Inflammatory macrophage treated with lipopolysaccharide for 1 hour (primary cell): Measurements from ENCODE around the gene UBAP2.

Experiments
- DNase-seq, 2 donors: peaks; one replicate each; pipeline ENCODE4 v3.0.0-alpha.2; 2020 to 2022

UBAP2 gene, protein sequence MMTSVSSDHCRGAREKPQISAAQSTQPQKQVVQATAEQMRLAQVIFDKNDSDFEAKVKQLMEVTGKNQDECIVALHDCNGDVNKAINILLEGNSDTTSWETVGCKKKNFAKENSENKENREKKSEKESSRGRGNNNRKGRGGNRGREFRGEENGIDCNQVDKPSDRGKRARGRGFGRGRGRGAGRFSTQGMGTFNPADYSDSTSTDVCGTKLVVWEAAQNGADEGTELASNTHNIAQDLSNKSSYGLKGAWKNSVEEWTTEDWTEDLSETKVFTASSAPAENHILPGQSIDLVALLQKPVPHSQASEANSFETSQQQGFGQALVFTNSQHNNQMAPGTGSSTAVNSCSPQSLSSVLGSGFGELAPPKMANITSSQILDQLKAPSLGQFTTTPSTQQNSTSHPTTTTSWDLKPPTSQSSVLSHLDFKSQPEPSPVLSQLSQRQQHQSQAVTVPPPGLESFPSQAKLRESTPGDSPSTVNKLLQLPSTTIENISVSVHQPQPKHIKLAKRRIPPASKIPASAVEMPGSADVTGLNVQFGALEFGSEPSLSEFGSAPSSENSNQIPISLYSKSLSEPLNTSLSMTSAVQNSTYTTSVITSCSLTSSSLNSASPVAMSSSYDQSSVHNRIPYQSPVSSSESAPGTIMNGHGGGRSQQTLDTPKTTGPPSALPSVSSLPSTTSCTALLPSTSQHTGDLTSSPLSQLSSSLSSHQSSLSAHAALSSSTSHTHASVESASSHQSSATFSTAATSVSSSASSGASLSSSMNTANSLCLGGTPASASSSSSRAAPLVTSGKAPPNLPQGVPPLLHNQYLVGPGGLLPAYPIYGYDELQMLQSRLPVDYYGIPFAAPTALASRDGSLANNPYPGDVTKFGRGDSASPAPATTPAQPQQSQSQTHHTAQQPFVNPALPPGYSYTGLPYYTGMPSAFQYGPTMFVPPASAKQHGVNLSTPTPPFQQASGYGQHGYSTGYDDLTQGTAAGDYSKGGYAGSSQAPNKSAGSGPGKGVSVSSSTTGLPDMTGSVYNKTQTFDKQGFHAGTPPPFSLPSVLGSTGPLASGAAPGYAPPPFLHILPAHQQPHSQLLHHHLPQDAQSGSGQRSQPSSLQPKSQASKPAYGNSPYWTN

GRCh38 chr9:34048727-34049629 is at the start of gene UBAP2:
TSS of gene UBAP2 (minus strand) at chr9:34048887. CDS start at chr9:34017148, 31,739 bp downstream.
- DNase-seq = peak; percentile 93 to 94

DNA sequence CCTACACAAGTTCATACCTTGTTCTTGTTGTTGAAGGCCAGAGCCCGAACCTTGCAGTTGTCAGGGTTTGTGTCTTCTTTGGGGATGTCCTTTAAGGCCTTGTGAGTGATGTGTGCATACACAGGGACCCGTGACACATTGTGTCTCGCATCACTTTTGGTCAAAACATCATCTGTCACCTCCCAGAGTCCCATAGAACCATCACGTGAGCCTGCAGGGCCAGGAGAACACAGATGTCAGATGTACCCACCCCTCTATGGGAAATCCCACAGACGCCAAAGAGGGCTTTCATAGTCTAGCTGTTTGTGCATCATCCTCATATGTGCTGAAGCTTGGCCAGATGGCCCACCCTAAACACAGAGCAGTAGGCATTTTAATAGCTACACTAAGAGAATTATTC is 49.6 kb upstream of the UBAP2 start:
- DNase-seq = no peak

- DNase-seq = no peak
Measured at GRCh38 chr9:34097865-34098264, 49.2 kb upstream of the UBAP2 start.

GRCh38 chr9:34096751-34097150 is 48.1 kb upstream of the UBAP2 start:
- DNase-seq = no peak

DNA sequence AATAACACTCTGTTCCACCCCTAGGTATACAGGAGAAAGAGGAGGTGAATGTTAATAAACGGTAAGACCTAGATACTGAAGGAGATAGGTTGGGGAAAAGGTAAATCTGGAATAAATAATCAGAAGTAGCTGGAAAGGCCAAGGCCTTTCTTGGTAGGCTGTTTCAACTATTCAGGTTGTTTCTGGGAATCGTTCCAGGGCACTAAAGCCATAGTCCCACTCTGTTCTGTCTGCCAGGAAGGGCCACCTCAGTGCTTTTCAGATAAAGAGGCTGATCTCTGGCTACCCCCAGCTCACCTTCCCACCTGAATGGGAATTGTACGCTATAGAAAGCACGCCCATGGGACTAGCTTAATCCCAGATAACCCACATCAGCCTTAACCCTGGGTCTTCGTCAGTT is 44.9 kb upstream of the UBAP2 start:
- DNase-seq = no peak

- DNase-seq = no peak
Measured at GRCh38 chr9:34089311-34089710, 40.6 kb upstream of the UBAP2 start.

DNA sequence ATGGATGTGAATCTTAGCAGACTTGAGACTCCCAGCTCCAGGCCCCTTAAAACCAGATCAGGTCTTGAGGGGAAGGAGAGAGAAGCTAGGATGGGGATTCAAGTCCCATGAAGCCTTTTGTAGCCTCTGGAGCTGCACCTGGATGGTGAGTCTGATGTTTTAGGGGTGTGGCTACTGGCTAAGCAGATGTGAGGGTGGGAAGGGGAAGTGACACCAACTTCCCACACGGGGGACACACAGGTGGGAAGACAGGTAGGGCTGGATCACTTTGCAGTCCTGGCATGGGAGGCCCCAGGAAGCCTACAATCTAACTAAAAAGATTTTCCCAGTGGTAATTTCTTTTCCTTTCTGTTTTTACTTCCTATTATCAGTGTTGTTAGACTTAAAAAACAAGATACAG is 38.7 kb upstream of the UBAP2 start:
- no peak for DNase-seq

- peak; percentile 51 to 83 for DNase-seq
Measured at GRCh38 chr9:34086864-34087263, 38.2 kb upstream of the UBAP2 start.

DNA sequence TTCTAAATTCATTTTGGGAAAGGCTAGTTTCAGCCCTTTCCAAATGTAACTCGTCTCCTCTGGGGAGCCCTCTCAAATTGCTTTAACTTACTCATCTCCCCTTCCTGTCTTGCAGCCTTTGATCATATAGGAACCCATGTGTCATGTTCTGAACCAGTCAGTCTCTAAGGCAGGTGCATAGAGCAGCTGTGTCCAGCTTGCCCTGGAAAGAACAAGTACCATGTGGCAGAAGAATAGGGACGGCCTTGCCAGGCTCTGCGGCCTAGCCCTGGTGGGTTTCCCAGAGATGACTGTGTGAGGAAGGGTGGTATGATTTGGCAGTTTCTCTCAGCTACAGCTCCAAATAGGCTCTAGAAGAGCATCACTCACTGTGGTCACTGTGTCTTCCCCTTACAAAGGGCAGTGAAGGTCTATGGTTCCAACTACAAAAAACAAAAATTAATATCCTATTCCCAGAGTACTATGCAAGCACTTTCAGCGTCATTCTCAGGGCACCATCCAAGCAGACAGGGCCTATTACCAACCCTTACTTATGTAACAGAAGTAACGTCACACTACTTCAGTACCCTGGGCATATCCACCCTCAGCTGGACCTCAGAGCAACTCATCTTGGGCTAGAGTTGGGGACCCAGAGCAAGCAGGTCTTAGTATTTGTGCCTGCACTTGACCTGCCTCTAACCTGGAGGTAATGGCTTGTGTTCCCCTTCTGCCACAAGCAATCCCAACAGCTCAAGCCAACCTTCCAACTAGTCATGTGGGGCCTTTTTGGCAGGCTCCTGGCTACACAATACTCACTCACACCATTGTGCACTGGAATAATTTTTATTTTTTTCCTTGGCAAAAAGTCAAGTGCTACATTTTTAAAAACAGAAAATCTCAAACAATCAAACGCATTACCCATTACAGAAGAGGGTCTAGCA is 37.2 kb upstream of the UBAP2 start:
- DNase-seq = no peak

DNA sequence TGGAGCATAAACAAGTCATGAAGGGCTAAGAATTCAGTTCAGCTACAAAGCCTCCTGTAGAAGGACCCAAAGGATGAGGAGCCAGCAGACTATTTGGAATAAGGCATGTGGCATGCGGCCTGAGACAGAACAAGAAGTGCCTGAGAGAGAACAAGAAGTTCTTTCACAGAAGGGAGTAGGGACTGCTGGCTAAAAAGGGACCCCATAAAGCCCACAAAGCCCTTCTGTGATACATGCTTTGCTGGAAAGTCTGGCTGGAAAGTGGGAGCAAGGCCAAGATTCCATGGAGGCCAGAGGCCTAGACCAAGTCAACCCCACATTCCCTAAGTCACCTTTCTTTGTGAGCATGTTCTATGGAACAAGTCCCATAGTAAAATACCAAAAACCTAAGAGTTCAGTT is 35.9 kb upstream of the UBAP2 start:
- no peak for DNase-seq

DNA sequence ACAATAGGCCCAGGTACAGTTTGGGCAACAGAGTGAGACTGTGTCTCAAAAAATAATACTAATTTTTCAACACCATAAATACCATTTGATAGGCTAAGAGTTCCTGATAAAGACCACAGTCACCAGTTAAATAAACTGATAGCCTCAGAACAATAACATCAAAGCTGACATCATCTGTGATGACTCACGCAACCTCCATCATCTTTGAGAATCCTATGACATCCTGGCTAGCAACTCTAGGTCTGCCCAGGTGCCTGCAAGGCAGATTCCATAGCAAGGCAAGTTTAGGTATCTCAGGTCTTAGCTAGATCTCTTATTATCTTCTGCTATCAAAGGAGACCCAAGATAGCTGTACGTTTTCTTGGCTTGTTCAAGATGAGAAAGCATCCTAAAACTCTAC is 30.5 kb upstream of the UBAP2 start:
- no peak for DNase-seq

DNA sequence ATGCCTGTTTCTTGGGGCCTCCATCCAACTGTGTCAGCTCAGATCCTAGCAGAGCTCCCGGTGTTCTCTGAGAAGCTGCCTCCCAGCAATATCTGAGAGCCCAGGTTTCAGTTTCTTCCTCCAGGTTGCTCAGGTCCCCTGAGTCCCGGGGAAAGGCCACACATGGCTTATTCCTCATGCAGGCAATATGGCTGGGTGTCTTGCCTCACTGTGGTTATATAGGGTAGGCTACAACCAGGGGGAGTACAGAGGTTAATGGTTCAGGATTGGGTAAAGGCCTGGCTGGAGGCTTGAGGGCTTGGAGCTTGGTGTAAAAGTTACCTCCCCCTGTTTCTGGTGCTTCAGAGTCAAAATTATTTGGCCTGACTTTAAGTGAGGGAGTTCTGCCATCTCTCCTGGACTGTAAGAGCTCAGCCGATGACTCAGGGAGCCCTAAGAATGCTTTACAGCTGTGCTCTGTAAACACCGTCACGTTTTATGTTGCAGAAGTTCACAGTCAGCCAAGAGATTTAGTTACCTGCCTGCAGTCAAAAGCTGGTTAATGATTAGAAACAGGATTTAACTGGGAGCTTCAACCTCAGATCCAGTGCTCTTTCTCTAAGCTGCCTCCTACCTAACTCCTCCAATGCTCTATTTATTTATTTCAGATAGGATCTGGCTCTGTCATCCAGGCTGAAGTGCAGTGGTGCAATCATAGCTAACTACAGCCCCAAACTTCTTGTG is 24.3 kb upstream of the UBAP2 start:
- no peak for DNase-seq

DNA sequence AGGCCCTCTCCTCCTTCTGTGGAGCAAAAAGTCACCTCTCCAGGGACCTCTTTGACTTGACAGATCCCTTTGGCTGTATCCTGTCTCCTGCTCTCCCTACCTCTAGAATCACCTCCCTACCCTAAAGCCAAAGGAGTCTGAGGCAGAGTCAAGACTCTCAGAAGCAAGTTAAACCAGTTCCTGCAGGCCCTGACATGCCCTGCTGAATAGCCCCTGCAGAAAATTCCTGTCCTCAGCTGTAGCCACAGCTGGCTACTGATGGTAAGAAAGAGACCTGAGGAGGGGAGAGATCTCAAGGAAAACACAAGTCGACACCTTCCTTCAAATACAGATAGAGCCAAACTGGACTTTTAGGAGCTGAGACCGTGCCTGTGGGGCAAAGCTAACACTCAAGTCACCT is 23.7 kb upstream of the UBAP2 start:
- DNase-seq = no peak

DNA sequence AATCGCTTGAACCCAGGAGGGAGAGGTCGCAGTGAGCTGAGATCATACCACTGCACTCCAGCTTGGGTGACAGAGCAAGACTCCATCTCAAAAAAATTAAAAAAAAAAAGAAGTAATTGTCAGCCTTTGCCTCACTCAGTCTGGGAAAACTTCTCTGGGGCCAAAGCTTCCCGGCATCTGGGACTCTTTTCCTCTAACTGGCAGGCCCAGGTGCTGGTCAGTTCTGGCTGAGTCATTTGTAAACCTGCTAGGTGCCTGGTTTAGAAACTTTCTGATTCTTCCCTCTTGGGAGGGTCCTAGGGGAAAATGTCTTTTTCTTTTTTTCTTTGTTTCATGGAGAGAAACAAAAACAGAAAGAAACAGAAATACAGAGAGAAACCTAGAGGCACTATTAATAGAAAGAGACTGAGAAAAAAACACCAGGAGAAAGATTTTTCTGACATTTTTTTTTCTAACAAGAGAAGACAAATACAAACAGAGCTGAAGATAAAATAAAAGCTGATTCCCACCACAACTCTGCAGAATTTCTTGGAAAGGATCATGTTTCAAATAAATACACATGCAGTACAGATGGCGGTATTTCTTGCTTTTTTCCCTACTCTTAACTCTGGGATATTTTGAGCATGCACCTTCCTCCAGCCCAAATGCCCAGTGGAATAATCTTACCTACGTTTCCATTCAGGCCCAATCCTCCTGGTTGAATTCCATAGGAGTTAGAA is 22.1 kb upstream of the UBAP2 start:
- no peak for DNase-seq

DNA sequence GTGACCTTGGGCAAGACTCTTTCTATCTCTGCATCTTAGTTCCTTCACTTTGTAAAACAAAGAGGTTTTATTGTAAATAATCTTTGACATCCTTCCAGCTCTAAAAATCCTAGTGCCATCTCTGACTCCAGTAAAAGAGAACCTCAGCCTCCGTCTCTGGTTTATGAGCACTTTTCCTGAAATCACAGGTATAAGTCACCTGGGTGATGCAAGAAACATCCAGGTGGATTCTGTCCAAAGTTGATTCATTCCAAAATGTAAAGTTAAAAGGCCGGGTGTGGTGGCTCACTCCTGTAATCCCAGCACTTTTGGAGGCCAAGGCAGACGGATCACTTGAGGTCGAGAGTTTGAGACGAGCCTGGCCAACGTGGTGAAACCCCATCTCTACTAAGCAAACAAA is 21.1 kb upstream of the UBAP2 start:
- no peak for DNase-seq

DNA sequence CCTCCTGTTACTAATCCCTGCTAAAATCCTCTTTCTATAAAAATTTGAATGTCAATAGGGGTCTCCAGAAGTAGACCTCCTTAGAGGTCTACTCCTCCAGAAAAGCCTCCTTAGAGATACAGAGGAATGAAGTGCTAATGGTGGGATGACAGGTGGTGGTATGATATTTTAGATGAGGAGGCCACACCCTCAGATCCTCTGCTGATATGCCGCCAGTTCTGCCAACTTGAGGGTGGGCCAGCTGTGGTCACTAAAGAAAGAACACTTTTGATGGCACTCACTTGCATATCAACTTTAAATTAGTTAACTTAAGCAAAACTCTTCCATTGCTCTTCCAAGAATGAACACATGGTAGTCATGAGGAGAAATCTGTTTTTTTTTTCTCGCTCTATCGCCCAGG is 16.9 kb upstream of the UBAP2 start:
- DNase-seq = no peak

DNA sequence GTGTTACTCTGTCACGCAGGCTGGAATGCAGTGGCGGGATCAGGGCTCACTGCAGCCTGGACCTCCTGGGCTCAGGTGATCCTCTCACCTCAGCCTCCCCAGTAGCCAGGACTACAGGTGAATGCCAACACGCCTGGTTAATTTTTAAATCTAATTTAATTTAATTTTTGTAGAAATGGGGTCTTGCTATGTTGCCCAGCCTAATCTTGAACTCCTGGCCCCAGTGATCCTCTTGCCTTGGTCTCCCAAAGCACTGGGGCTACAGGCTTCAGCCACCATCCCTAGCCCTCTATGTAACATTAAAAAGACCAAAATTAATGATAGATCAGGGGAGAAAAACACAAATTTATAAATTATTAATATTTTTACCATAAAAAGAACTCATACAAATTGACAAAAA is 11.3 kb upstream of the UBAP2 start:
- no peak for DNase-seq

DNA sequence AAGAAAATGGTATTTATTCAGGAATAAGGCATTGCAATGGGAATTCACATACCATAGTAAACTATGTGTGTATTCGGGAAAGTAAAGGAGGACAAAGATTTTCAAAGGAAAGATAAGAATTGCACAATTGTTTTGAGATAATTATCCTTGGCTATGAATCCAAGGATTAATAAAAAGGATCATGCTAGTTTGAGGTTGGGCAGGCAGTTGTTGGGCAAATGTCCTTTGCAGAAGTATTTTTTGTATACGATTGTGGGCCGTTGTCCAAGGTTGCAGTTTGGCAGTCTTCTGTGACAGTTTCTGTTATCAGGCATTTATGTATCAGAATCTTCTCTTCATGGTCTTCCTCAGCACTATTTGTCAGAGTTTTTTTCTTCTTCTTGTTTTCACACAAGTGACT is 10.6 kb upstream of the UBAP2 start:
- DNase-seq = no peak

- DNase-seq = no peak
Measured at GRCh38 chr9:34049630-34050384, 1.1 kb upstream of the UBAP2 start.
